ENCODE results near the gene BNIP2.

GRCh38 chr15:59707619-59708018 is 18.5 kb upstream of the BNIP2 start:
- no peak for TF ChIP-seq EZH2phosphoT487 (IDR thresholded peaks at IDR 0.05; ENCODE audit: insufficient read depth, low read depth)
- no peak for TF ChIP-seq EZH2 (IDR thresholded peaks at IDR 0.05; ENCODE audit: insufficient read depth, poor library complexity, severe bottlenecking)

Measured in GM23248 (cell line).